NCI-H226 (cell line): ENCODE measurements around the gene SPEG.

ENCODE experiments used
- DNase-seq: peaks from one replicate; pipeline ENCODE4 v3.0.0-alpha.2; 2015

SPEG gene

GRCh38 chr2:219515874-219516629 lies 81.4 kb downstream of the SPEG start:
- DNase-seq: no peak

DNA sequence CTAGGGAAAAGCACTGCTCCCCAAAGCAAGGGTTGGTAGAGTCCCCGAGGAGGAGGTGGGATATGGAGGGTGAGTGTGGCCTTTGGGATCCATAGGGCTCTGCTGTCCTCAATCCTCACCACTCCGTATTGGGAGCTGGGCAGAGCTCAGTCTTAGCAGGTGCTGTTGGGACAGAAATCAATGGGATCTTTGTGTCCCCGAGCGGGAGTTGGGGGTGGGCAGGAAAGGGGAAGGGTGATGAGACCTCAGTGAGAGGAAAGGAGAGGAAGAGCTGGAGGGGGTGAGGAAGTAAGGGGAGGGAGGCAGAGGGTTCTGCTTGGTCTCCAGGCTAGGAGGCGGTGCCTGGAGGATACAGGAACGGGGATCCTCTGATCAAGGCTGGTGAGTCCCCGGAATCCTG lies 82.2 kb downstream of the SPEG start:
- no peak for DNase-seq

DNA sequence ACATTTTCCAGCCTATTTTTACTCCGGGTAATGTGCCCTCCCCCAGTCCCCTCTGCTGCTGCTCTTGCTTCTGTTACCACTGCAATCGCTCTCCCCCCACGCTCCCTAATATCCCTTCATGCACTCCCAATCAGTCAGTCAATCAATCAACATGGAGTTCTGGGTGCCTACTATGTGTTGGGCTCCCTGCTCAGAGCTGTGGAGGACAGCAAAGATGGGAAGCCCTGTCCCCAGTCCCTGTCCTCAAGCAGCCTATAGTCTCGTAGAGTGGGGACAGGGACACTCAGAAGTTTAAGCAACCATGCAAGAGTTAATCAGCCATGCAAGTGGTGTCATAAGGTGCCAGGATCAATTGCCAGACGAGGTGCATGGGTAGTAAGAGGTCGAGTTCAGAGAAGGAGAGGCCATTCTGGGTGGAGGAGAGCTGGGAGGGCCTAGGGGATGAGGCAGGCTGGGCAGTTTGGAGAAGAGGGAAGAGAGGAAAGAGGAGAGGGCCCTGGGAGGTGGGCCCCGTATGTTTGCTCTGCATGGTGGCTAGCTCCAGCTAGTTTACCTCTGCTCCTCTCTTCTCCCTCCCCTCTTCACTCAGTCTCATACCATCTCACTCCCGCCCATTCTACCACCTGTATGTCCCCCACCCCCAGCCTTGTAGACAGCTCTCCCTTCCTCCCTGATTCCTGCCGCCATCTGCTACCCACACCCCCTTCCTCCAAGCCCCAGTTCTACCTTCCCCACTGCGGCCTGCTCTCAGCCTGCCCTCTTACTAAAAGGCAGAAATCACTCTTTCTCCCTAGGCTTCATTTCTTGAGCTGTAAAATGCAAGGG lies 83.5 kb downstream of the SPEG start:
- DNase-seq: no peak

GRCh38 chr2:219519526-219519916 lies 84.9 kb downstream of the SPEG start:
- DNase-seq: no peak

DNA sequence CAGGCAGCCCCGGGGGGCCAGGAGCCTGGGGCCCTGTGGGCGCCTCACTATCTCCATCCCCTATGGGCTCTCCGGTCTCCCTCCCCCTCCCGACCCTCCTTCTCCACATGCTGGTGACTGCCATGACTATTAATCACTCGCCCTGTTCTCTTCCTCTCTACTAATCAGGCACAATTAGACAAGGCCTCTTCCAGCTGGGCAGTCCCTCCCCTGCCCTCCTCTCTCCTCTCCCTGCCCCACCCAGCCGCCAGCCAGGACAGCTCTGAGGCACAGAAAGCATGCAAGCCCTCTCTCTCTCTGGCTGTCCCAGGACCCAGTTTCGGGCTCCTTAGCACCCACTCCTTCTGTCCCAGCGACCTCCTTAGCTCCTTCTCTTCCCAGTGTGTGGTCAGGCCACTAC lies 85.4 kb downstream of the SPEG start:
- DNase-seq: no peak

GRCh38 chr2:219521066-219521880 lies 86.6 kb downstream of the SPEG start:
- DNase-seq: peak; percentile 63

DNA sequence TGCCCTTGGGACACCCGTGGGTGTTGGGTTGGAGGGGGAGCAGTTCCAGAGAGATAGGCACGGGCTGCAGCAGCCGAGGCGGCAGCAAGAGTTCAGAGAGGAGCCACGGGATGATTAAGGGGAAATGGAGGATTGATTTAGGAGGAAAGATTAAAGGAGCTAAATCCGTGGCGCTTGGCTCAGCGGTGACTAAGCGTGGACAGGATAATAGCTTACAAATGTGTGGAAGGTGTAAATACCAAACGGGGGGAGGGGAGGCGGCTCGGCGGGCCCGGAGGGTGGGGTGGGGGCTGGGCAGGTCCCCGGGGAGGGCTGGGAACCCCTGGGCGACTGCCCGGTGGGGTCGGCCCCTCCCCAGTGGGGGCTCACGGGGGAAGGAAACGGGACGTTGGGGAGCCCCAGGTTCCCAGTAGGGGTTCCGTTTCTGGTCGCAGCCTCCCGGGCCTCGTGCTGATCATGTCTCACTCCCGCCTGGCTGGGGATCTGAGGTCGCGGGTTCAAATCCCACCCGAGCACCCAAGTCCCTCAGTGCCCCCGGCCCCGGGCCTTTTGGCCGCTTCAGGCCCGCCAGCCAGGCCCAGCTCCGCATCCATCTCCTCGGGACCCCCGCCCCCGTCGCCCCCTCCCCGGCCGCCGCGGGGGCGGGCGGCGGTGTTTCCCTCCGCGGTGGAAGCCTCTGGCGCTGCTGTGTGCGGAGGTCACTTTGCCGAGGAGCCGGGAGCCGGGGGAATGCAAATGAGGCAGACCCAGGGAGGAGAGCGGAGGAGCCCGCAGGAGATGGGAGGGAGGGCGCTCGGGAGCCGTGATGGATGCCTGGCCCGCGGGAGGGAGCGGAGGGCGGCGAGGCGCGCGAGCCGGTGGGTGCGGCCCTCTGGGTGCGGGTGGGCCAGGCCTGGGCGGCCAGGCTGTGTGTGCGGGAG lies 87.7 kb downstream of the SPEG start:
- DNase-seq: peak; percentile 77

- no peak for DNase-seq
These were observed 88.5 kb downstream of the SPEG start for GRCh38 chr2:219523031-219523671.

DNA sequence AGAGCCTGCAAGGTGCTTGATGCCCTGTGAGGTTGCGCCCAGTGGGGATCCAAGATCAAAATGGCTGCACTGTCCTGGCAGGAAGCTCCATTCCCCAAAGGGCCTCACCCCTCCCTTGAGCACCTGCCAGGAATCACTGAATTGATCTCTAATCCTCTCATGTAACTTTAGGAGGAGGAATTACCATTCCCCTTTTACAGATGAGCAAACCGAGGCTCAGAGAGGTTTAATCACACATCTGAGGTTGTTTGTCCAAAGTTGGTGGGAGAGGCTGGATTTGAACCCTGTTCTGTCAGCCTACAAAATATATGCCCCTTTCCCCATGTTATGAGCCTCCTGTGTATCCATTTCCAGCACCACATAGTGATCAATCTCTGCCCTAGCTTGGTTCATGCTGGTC lies 90.2 kb downstream of the SPEG start:
- no peak for DNase-seq

DNA sequence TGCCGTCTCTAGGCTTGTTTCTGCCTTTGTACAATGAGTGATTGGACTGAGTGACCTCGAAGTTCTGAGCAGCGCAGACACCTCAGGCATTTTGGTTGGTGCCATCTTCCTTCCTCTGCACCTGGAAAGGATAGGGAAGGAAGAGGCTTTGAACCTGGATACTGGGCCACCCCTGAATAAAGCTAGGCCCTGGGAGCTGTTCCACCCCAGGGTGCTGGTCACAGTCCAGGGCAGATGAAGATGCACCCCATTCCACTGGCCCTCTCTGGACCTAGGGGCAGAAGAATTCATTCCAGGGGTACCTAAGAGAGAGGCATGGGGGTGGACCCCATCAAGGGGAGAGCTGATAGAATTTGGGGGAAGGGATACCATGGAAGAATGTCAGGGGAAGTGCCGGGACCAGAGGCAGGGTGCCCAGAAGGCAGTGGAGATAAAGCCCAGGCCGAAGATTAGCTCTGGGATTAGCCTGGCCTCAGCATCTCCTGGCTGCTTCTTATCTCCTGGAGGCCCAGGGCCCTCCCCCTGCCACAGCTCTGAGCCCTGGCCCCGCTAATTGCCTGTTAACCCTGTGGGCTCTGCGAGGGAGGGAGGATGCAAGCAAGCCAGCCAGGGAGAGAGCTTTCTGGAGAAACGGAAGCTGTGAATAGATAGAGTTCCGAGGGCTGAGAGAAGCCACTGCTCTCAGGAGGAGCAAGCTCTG lies 91.0 kb downstream of the SPEG start:
- peak; percentile 63 for DNase-seq

DNA sequence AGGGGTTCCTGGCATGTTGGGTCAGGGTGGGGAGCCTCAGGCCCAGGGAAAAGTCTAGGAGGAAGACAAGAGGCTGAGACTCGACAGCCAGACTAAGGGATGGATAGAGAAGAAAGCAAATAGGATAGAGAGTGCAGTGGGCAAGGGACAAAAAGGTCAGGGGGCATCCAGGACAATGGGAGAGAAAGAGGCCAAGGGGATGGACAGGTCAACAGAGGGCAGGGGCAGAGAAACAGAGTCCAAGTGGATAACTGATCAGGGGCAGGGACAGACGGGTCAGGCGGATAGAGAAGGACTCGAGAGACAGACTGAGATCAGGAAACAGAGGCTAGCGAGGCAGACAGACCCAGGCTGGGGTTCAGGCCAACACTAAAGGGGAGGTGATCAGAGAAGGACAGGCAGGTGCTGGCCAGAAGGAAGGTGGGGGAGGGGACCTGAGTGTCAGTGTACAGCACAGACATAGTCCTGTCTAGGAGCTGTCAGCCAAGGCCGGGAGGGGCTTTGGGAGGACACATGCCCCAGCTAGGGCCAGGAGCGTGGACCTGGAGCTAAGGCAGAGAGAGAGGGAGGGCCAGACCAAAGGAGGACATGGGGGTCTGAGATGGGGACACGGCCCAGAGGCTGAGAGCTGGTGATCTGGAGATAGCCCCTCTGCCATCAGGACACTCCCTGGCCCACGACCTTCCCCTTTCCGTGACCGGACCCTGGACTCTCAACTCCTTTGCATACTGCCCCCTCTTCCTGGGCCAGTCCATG lies 91.9 kb downstream of the SPEG start:
- no peak for DNase-seq

DNA sequence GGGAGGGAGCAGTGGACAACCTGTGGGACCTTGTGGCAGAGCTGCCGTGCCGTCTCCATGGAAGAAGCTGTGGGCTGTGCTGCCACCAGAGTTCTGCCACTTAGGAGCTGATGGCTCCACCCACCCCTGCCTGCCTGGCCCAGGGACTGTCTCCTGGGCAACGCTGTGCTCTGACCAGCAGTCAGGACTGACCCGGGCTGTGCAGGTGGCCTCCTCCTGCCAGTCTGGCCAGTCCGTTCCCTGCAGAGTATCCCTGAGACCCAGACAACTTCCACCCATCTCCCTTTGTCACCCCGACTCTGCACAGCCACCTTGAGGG lies 92.4 kb downstream of the SPEG start:
- no peak for DNase-seq

DNA sequence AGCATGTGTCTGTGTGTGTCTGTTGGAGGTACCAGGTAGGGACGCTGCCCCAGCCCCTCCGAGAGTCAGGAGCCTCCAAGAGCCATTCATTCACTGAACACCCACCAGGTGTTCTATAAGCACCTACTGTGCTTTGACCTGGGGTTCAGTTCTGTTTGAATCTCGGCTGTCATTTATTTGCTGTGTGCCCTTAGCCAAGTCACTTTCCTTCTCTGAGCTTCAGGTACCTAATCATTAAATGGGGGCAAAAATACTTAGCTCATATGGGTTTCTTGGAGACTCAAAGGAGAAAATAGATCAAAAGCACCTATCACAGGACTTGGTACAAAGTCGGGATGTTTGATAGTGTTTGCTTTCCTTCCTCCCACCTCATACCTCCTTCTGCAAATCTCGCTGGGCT lies 92.8 kb downstream of the SPEG start:
- no peak for DNase-seq

GRCh38 chr2:219530048-219530963 lies 95.7 kb downstream of the SPEG start:
- peak; percentile 64 for DNase-seq

- DNase-seq: no peak
These were observed 97.2 kb downstream of the SPEG start for GRCh38 chr2:219531639-219532377.

GRCh38 chr2:219532378-219532649 lies 97.7 kb downstream of the SPEG start:
- no peak for DNase-seq

DNA sequence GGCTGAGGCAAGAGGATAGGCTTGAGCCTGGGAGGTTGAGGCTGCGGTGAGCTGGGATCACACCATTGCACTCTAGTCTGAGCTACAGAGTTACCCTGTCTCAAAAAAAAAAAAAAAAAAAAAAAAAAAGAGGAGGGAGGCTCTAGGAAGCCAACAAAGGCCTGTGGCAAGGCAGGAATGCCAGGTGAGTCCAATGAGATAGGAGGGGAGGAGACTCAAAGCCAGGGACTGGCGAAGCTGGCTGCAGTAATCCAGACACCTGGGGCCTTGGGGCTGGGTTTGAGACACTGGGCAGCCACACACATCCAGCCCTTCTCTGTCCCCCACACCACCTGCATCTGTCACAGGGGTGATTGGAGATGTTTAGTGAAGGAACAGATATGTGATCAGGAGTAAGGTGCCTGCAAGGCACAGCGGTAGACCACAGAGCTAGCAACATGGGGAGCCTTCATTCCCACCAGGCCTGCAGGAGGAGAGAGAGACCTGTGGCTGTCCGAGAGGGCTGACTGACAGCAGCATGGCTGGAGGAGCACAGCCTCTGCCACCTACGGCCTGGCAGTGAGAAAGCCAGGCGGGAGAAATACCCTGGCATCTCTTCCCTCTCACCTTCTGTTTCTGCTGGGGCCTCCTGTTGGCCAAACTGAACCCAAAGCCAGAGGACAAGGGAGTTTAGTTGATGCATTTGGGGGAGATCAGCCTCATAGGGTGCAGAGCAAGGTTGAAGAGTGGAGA lies 99.5 kb downstream of the SPEG start:
- DNase-seq: no peak

DNA sequence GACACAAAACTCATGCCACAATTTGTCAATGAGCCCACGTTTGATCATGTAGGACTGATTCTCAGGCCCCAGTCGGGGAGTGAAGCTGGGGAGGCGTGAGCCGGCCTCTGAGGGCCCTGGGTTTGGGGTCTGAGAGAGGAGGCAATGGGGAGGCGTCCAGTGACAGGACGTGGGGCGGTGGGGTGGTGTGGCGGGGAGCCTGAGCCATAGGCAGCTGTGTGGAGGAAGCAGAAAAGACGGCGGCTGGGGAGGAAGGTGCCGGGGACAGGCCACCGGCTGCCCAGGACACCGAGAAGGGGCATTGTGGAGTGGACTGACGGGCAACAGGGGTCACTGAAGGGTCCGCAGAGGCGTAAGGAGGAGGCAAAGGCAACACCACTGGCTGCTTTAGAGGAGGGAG lies 101.8 kb downstream of the SPEG start:
- DNase-seq: no peak
